H7 (cell line): ENCODE measurements around the gene ROGDI. TPM values are rescaled to one million over a fixed set of nuclear protein-coding genes. Genes with fewer than 3 reads are reported as not detected.
A peak's percentile ranks its signal among the peaks of the same experiment; 100 is the strongest.

ENCODE experiments used
- DNase-seq: peaks from one replicate; pipeline ENCODE4 v3.0.0; 2012
- H3K27me3 ChIP-seq: 2 replicates; pipeline ENCODE4 v1.6.0; 2011; ENCODE audit warnings: mild to moderate bottlenecking, low read length; ENCODE audit not compliant: control insufficient read depth, insufficient read depth
- H3K36me3 ChIP-seq: replicated peaks from 2 replicates; pipeline ENCODE4 v1.5.1; 2011; ENCODE audit warnings: low read length; ENCODE audit not compliant: control insufficient read depth, insufficient read depth
- H3K4me3 ChIP-seq: 2 replicates; pipeline ENCODE4 v1.5.1; 2011; ENCODE audit warnings: low read depth, mild to moderate bottlenecking, control low read depth, low read length, moderate library complexity; ENCODE audit not compliant: insufficient read depth
- total RNA-seq: library from RNA; depleted of rRNA; stranded (reverse); fragments of >200 nt; shearing (Covaris generic); gene quantifications from 2 replicates; pipeline ENCODE4 v1.2.3, GENCODE V29; 2014; rRNA removed

The ROGDI gene
- total RNA-seq: 26.4 and 37.0 TPM in 2 replicates

- peaks cover 7% of the 10 kb centered on the region for H3K36me3 ChIP-seq
- peak; percentile 96 for DNase-seq
- H3K4me3 ChIP-seq: peak within 1 kb of the TSS; percentile 63
- no peaks in the 10 kb centered on the region for H3K27me3 ChIP-seq
These were observed at the start of gene ROGDI for GRCh38 chr16:4801962-4802658. Gene ROGDI (minus strand): TSS chr16:4802633. CDS start chr16:4802571, 62 bp downstream.

- Histone ChIP-seq H3K36me3 (peaks cover 5% of the 10 kb centered on the region), H3K27me3 (no peaks in the 10 kb centered on the region), H3K4me3 (no peak overlapping the region)
- DNase-seq: peak; percentile 46
These were observed 47.8 kb upstream of the ROGDI start for GRCh38 chr16:4850211-4850610.

- peak overlapping the region; percentile 94 for H3K4me3 ChIP-seq
- peak; percentile 81 for DNase-seq
- H3K27me3 ChIP-seq: no peaks in the 10 kb centered on the region
- H3K36me3 ChIP-seq: peaks cover 14% of the 10 kb centered on the region
These were observed 45.5 kb upstream of the ROGDI start for GRCh38 chr16:4847774-4848587.

- Histone ChIP-seq H3K27me3 (no peaks in the 10 kb centered on the region), H3K36me3 (peaks cover 13% of the 10 kb centered on the region), H3K4me3 (peak within 1 kb of the TSS; percentile 94)
- DNase-seq: peak; percentile 99
These were observed 44.7 kb upstream of the ROGDI start, which contains the start of the genes GLYR1 and UBN1 for GRCh38 chr16:4846901-4847773. Gene GLYR1 (minus strand): TSS chr16:4847288. CDS start chr16:4847265, 23 bp downstream. Gene UBN1 (plus strand): TSS chr16:4847481. CDS start chr16:4852918, 5,437 bp downstream.

GRCh38 chr16:4846503-4846900 is 44.1 kb upstream of the ROGDI start:
- Histone ChIP-seq H3K36me3 (peaks cover 17% of the 10 kb centered on the region), H3K4me3 (peak overlapping the region; percentile 94), H3K27me3 (no peaks in the 10 kb centered on the region)
- DNase-seq: no peak

- no peaks in the 10 kb centered on the region for H3K27me3 ChIP-seq
- H3K4me3 ChIP-seq: no peak overlapping the region
- no peak for DNase-seq
- H3K36me3 ChIP-seq: peaks cover 34% of the 10 kb centered on the region
These were observed 38.6 kb upstream of the ROGDI start for GRCh38 chr16:4840984-4841383.

- peaks cover 34% of the 10 kb centered on the region for H3K36me3 ChIP-seq
- H3K27me3 ChIP-seq: no peaks in the 10 kb centered on the region
- no peak overlapping the region for H3K4me3 ChIP-seq
- DNase-seq: no peak
These were observed 37.5 kb upstream of the ROGDI start for GRCh38 chr16:4839942-4840341.

GRCh38 chr16:4837733-4838501 is 35.5 kb upstream of the ROGDI start:
- H3K27me3 ChIP-seq: no peaks in the 10 kb centered on the region
- DNase-seq: no peak
- H3K36me3 ChIP-seq: peaks cover 26% of the 10 kb centered on the region
- no peak overlapping the region for H3K4me3 ChIP-seq

- peaks cover 33% of the 10 kb centered on the region for H3K36me3 ChIP-seq
- H3K27me3 ChIP-seq: no peaks in the 10 kb centered on the region
- H3K4me3 ChIP-seq: no peak overlapping the region
- DNase-seq: no peak
These were observed 34.3 kb upstream of the ROGDI start for GRCh38 chr16:4836727-4837126.

GRCh38 chr16:4833584-4833983 is 31.2 kb upstream of the ROGDI start:
- no peak overlapping the region for H3K4me3 ChIP-seq
- peaks cover 43% of the 10 kb centered on the region for H3K36me3 ChIP-seq
- H3K27me3 ChIP-seq: no peaks in the 10 kb centered on the region
- DNase-seq: no peak

- Histone ChIP-seq H3K36me3 (peaks cover 44% of the 10 kb centered on the region), H3K4me3 (no peak overlapping the region), H3K27me3 (no peaks in the 10 kb centered on the region)
- no peak for DNase-seq
These were observed 30.4 kb upstream of the ROGDI start for GRCh38 chr16:4832698-4833343.

GRCh38 chr16:4831616-4832015 is 29.2 kb upstream of the ROGDI start:
- peaks cover 48% of the 10 kb centered on the region for H3K36me3 ChIP-seq
- no peaks in the 10 kb centered on the region for H3K27me3 ChIP-seq
- no peak overlapping the region for H3K4me3 ChIP-seq
- DNase-seq: no peak

GRCh38 chr16:4830408-4830807 is 28.0 kb upstream of the ROGDI start:
- H3K36me3 ChIP-seq: peaks cover 49% of the 10 kb centered on the region
- DNase-seq: no peak
- H3K27me3 ChIP-seq: no peaks in the 10 kb centered on the region
- H3K4me3 ChIP-seq: no peak overlapping the region
